A673 (cell line): ENCODE measurements around the gene TRIM37. TPM values are rescaled to one million over a fixed set of nuclear protein-coding genes. Genes with fewer than 3 reads are reported as not detected.

Experiments
- BruUV-seq: library from RNA; stranded (reverse); fragments of 400-500 nt; replicated peaks from 2 replicates; lab custom pipeline; 2021; lab: Mats Ljungman, UMichigan
- CTCF ChIA-PET: fragments of 300-600 bp; sonication (Branson Sonifier 250); formaldehyde crosslinking; loops from one replicate; lab custom pipeline; 2022; ENCODE audit warnings: antibody characterized with exemption; lab: Charles Lee
- POLR2A ChIA-PET: fragments of 300-600 bp; sonication (Branson Sonifier 250); formaldehyde crosslinking; loops from one replicate; lab custom pipeline; 2022; ENCODE audit warnings: antibody characterized with exemption; ENCODE audit not compliant: low non-redundant PET; lab: Charles Lee
- DNase-seq: peaks from one replicate; pipeline ENCODE4 v3.0.0-alpha.2; 2015; ENCODE audit warnings: low spot score
- H3K27ac ChIP-seq: fragments of 200-600 bp; sonication (generic); 2 replicates; pipeline ENCODE4 v1.5.1; 2016; ENCODE audit warnings: mixed run types, low read depth, mild to moderate bottlenecking, mixed read lengths, antibody characterized with exemption, low read length; ENCODE audit not compliant: poor library complexity, severe bottlenecking
- H3K27me3 ChIP-seq: fragments of 200-600 bp; sonication (generic); replicated peaks from 2 replicates; pipeline ENCODE4 v1.6.1; 2017; ENCODE audit warnings: mixed run types, low read depth, mild to moderate bottlenecking, mixed read lengths, antibody characterized with exemption, low read length; ENCODE audit not compliant: insufficient read depth, poor library complexity
- H3K36me3 ChIP-seq: fragments of 200-600 bp; sonication (generic); 2 replicates; pipeline ENCODE4 v1.6.1; 2016; ENCODE audit warnings: mixed run types, mild to moderate bottlenecking, mixed read lengths, antibody characterized with exemption, low read length; ENCODE audit not compliant: insufficient read depth, poor library complexity, severe bottlenecking
- H3K4me1 ChIP-seq: fragments of 200-600 bp; sonication (generic); 2 replicates; pipeline ENCODE4 v1.6.1; 2017; ENCODE audit warnings: mixed run types, mild to moderate bottlenecking, mixed read lengths, antibody characterized with exemption, low read length; ENCODE audit not compliant: insufficient read depth, poor library complexity, severe bottlenecking
- H3K4me3 ChIP-seq: fragments of 200-600 bp; sonication (generic); 2 replicates; pipeline ENCODE4 v1.5.1; 2016; ENCODE audit warnings: low read depth, mixed run types, mild to moderate bottlenecking, mixed read lengths, low read length; ENCODE audit not compliant: poor library complexity, severe bottlenecking
- H3K9me3 ChIP-seq: fragments of 200-600 bp; sonication (generic); 2 replicates; pipeline ENCODE4 v1.6.1; 2016; ENCODE audit warnings: mixed run types, low read depth, mild to moderate bottlenecking, mixed read lengths, antibody characterized with exemption, low read length; ENCODE audit not compliant: poor library complexity, severe bottlenecking
- EZH2 ChIP-seq: fragments of 200-600 bp; sonication (generic); IDR thresholded peaks from 2 replicates; pipeline ENCODE4 v1.6.1; 2017; ENCODE audit warnings: borderline replicate concordance, low read depth, mild to moderate bottlenecking, mixed read lengths, antibody characterized with exemption, low read length; ENCODE audit not compliant: poor library complexity, severe bottlenecking
- intact Hi-C: fragments of 100-400 bp; cut with micrococcal nuclease; formaldehyde crosslinking; loops from one replicate; pipeline ENCODE4 v1.10.0; 2022; ENCODE audit not compliant: unreplicated experiment
- total RNA-seq: library from RNA; stranded (reverse); gene quantifications from 2 replicates; pipeline ENCODE4 v1.2.3, GENCODE V29; 2021
- TF ChIP-seq, protein P1 (sequence below): fragments of 300-800, 200-600 bp; sonication (generic); conservative IDR thresholded peaks from 2 replicates; pipeline ENCODE4 v1.5.1; 2017; ENCODE audit warnings: low read depth, mild to moderate bottlenecking, antibody characterized with exemption, low read length, moderate library complexity, mixed read lengths

TRIM37 gene
- total RNA-seq, 1 experiment from 2014 or later: 39.4 TPM

DNA sequence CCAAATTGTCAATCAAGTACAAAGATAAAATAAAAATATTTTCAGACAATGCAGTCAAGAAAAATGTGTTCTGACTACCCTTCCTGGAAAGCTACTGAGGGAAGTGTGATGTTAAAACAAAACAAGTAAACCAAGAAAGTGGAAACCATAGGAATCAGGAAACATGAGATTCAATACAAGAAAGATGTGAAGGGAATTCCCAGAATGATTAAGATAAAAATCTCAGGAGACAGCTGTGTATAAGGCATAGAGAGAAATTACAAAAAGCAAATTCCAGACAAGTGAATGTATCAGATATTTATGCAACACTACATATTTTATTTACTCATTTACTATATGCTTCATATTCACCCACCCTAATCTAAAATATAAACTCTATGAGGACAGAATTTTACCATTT is 32.2 kb downstream of the TRIM37 start:
- no peak for TF ChIP-seq EZH2
- TF ChIP-seq, protein P1, sequence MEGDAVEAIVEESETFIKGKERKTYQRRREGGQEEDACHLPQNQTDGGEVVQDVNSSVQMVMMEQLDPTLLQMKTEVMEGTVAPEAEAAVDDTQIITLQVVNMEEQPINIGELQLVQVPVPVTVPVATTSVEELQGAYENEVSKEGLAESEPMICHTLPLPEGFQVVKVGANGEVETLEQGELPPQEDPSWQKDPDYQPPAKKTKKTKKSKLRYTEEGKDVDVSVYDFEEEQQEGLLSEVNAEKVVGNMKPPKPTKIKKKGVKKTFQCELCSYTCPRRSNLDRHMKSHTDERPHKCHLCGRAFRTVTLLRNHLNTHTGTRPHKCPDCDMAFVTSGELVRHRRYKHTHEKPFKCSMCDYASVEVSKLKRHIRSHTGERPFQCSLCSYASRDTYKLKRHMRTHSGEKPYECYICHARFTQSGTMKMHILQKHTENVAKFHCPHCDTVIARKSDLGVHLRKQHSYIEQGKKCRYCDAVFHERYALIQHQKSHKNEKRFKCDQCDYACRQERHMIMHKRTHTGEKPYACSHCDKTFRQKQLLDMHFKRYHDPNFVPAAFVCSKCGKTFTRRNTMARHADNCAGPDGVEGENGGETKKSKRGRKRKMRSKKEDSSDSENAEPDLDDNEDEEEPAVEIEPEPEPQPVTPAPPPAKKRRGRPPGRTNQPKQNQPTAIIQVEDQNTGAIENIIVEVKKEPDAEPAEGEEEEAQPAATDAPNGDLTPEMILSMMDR: no peak
- H3K27ac ChIP-seq: no peak overlapping the region
- ChIA-PET CTCF (no interaction called here), POLR2A (no interaction called here)
- H3K9me3 ChIP-seq: no peaks in the 10 kb centered on the region
- intact Hi-C loops: no loop called here
- H3K4me1 ChIP-seq: no peaks in the 10 kb centered on the region
- H3K36me3 ChIP-seq: peaks cover 29% of the 10 kb centered on the region
- H3K27me3 ChIP-seq: no peaks in the 10 kb centered on the region
- BruUV-seq: no TSS peak
- no peak overlapping the region for H3K4me3 ChIP-seq
- no peak for DNase-seq

DNA sequence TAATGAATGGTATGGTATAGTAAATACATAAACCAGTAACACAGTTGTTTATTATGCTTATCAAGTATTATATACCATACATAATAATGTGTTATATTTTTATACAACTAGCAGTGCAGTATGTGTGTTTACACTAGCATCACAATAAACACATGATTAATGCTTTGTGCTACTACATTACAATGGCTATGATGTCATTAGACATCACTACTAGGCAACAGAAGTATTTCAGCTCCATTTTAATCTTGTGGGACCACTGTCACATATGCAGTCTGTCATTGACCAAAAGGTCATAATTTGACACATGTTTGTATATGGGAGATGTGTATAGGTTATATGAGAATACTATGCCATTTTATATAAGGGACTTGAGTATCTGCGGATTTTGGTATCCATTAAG is 32.7 kb downstream of the TRIM37 start:
- intact Hi-C loops: no loop called here
- DNase-seq: no peak
- no TSS peak for BruUV-seq
- Histone ChIP-seq H3K36me3 (peaks cover 24% of the 10 kb centered on the region), H3K27me3 (no peaks in the 10 kb centered on the region), H3K4me1 (no peaks in the 10 kb centered on the region), H3K27ac (no peak overlapping the region), H3K9me3 (no peaks in the 10 kb centered on the region), H3K4me3 (no peak overlapping the region)
- ChIA-PET POLR2A (no interaction called here), CTCF (no interaction called here)
- no peak for TF ChIP-seq EZH2
- TF ChIP-seq, protein P1: no peak

DNA sequence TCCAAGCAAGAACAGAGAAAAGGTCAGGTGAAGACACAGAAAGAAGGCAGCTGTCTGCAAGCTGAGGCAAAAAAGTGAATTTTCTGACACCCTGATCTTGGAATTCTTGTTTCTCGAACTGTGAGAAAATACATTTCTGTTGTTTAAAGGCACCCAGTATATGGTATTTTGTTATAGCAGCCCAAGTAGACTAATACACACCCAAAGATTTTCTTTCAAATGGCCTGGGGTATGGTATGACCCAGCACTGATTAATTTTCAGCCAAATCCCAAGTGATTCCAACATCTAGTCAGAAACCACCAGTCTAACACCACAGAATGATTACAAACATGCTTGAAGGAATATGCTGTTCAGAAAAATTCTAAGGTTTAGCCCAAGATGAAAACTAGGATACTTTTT is 36.8 kb downstream of the TRIM37 start:
- DNase-seq: no peak
- TF ChIP-seq, protein P1: no peak
- TF ChIP-seq EZH2: no peak
- intact Hi-C loops: no loop called here
- Histone ChIP-seq H3K27me3 (no peaks in the 10 kb centered on the region), H3K27ac (no peak overlapping the region), H3K4me3 (no peak overlapping the region), H3K36me3 (peaks cover 7% of the 10 kb centered on the region), H3K9me3 (no peaks in the 10 kb centered on the region), H3K4me1 (no peaks in the 10 kb centered on the region)
- CTCF ChIA-PET: no interaction called here
- BruUV-seq: no TSS peak
- POLR2A ChIA-PET: interaction anchor here (0.5 kb wide), 1 partner anchor 243 kb away, joined by 7 read pairs; no protein-coding TSS in a partner anchor
